Panc1 (cell line): ENCODE data around the gene KRTAP2-3. TPM values are rescaled to one million over a fixed set of nuclear protein-coding genes. Genes with fewer than 3 reads are reported as not detected.

Experiments used
- ATAC-seq: fragments of 200-7000 bp; cut with Tn5 transposase; 2 replicates; pipeline ENCODE4 v1.9.1; 2020; ENCODE audit warnings: mild to moderate bottlenecking, moderate library complexity
- BruUV-seq: library from RNA; stranded (reverse); fragments of 400-500 nt; replicated peaks from 2 replicates; lab custom pipeline; 2021; lab: Mats Ljungman, UMichigan
- CTCF ChIA-PET: fragments of 300-600 bp; sonication (Branson Sonifier 250); formaldehyde crosslinking; loops from one replicate; lab custom pipeline; 2022; ENCODE audit warnings: antibody characterized with exemption; lab: Charles Lee
- POLR2A ChIA-PET: fragments of 300-600 bp; sonication (Branson Sonifier 250); formaldehyde crosslinking; loops from one replicate; lab custom pipeline; 2022; ENCODE audit warnings: antibody characterized with exemption; lab: Charles Lee
- DNase-seq: peaks from one replicate; pipeline ENCODE4 v3.0.0-alpha.2; 2010; ENCODE audit warnings: low read depth, low spot score
- H3K27ac ChIP-seq: 2 replicates; pipeline ENCODE4 v1.5.1; 2011; ENCODE audit warnings: mild to moderate bottlenecking, low read length, inconsistent platforms
- H3K27me3 ChIP-seq: fragments of 200-500 bp; sonication (Bioruptor generic); 2 replicates; pipeline ENCODE4 v1.6.0; 2014; ENCODE audit warnings: low read length, inconsistent platforms; ENCODE audit not compliant: control insufficient read depth, insufficient read depth
- H3K36me3 ChIP-seq: fragments of 200-500 bp; sonication (Bioruptor generic); 2 replicates; pipeline ENCODE4 v1.5.1; 2014; ENCODE audit warnings: inconsistent platforms, mild to moderate bottlenecking, low read length, moderate library complexity; ENCODE audit not compliant: control insufficient read depth, insufficient read depth
- H3K4me1 ChIP-seq: 2 replicates; pipeline ENCODE4 v1.5.1; 2011; ENCODE audit warnings: inconsistent platforms, mild to moderate bottlenecking, low read length, moderate library complexity; ENCODE audit not compliant: control insufficient read depth, insufficient read depth
- H3K4me3 ChIP-seq, 2 experiments: 2 replicates each; pipeline ENCODE4 v1.5.1; 2011 to 2012; ENCODE audit warnings: low read depth in 2 of 2, low read length in 2 of 2, mild to moderate bottlenecking in 2 of 2, inconsistent platforms in 1 of 2, moderate library complexity in 1 of 2
- H3K9me3 ChIP-seq: fragments of 200-500 bp; sonication (Bioruptor generic); 2 replicates; pipeline ENCODE4 v1.5.1; 2014; ENCODE audit warnings: low read depth, mild to moderate bottlenecking, inconsistent platforms, low read length, moderate library complexity; ENCODE audit not compliant: control insufficient read depth, insufficient read depth
- CTCF ChIP-seq: fragments of 450-650 bp; IDR thresholded peaks from 2 replicates; pipeline ENCODE4 v1.5.1; 2017; ENCODE audit warnings: mild to moderate bottlenecking
- POLR2AphosphoS5 ChIP-seq: IDR thresholded peaks from 2 replicates; pipeline ENCODE4 v1.6.1; 2012; ENCODE audit warnings: mild to moderate bottlenecking, low read depth, low read length, moderate library complexity
- REST ChIP-seq, 2 experiments: IDR thresholded peaks; 2 replicates each; pipeline ENCODE4 v1.6.1; 2011 to 2012; ENCODE audit warnings: low read depth in 2 of 2, control low read depth in 1 of 2, low read length in 1 of 2, mild to moderate bottlenecking in 1 of 2, moderate library complexity in 1 of 2; ENCODE audit not compliant: insufficient read depth in 1 of 2
- SIN3A ChIP-seq: IDR thresholded peaks from 2 replicates; pipeline ENCODE4 v1.6.1; 2012; ENCODE audit warnings: low read depth, mild to moderate bottlenecking, low read length, moderate library complexity, borderline replicate concordance; ENCODE audit not compliant: insufficient read depth
- TCF7L2 ChIP-seq: IDR thresholded peaks from 2 replicates; pipeline ENCODE4 v1.6.1; 2011; ENCODE audit warnings: mild to moderate bottlenecking, low read depth, low read length, inconsistent platforms
- in situ Hi-C: cut with HindIII; loops from 2 replicates; pipeline ENCODE4 v1.10.0; 2016; ENCODE audit warnings: low sequenced_read_pairs, low pct_unique_long_range_greater_than_20kb
- intact Hi-C: fragments of 100-400 bp; cut with micrococcal nuclease; formaldehyde crosslinking; loops from one replicate; pipeline ENCODE4 v1.10.0; 2022; ENCODE audit not compliant: unreplicated experiment
- total RNA-seq: library from RNA; stranded (reverse); gene quantifications from one replicate; pipeline ENCODE4 v1.2.1, GENCODE V29; 2021; ENCODE audit not compliant: unreplicated experiment

KRTAP2-3 gene
- total RNA-seq, 1 experiment from 2014 or later, result not detected

- ATAC-seq (no peak), DNase-seq (no peak)
- Histone ChIP-seq H3K4me1 (no peaks in the 10 kb centered on the region), H3K27me3 (no peaks in the 10 kb centered on the region; the same call in 1 of the 2 replicates), H3K27ac (no peak overlapping the region), H3K36me3 (no peaks in the 10 kb centered on the region), H3K4me3 (no peak overlapping the region), H3K9me3 (no peaks in the 10 kb centered on the region)
- no peak for TF ChIP-seq TCF7L2
- TF ChIP-seq POLR2AphosphoS5, result no peak
- no peak for TF ChIP-seq CTCF
- no peak for TF ChIP-seq REST (IDR thresholded peaks at IDR 0.05; ENCODE audit: insufficient read depth in 1 of 2, low read depth in 2 of 2, low read length in 1 of 2)
- TF ChIP-seq SIN3A, result no peak
- in situ Hi-C loops, result no loop called here
- no TSS peak for BruUV-seq
- POLR2A ChIA-PET, result no interaction called here
- CTCF ChIA-PET, result no interaction called here
- intact Hi-C loops, result no loop called here
These were observed 44.5 kb downstream of the KRTAP2-3 start for GRCh38 chr17:41015454-41015853.

GRCh38 chr17:41013606-41014005 lies 46.3 kb downstream of the KRTAP2-3 start:
- Histone ChIP-seq H3K27me3 (no peaks in the 10 kb centered on the region; the same call in 1 of the 2 replicates), H3K36me3 (no peaks in the 10 kb centered on the region), H3K4me3 (no peak overlapping the region), H3K9me3 (no peaks in the 10 kb centered on the region), H3K4me1 (no peaks in the 10 kb centered on the region), H3K27ac (no peak overlapping the region)
- ChIA-PET CTCF (no interaction called here), POLR2A (no interaction called here)
- no TSS peak for BruUV-seq
- intact Hi-C loops, result no loop called here
- in situ Hi-C loops, result no loop called here
- TF ChIP-seq REST (IDR thresholded peaks at IDR 0.05; ENCODE audit: insufficient read depth in 1 of 2, low read depth in 2 of 2, low read length in 1 of 2) (no peak), POLR2AphosphoS5 (no peak), CTCF (no peak), SIN3A (no peak), TCF7L2 (no peak)
- no peak for ATAC-seq
- DNase-seq, result no peak
